Activated T-cell treated with anti-CD3 and anti-CD28 coated beads, Interleukin-2, amount 50 U/mL, for 4 hours (primary cell): ENCODE results near the gene DEFB118. TPM values are rescaled to one million over a fixed set of nuclear protein-coding genes. Genes with fewer than 3 reads are reported as not detected.

ENCODE experiments used
- ATAC-seq, 2 donors: fragments of 200-7000 bp; cut with Tn5 transposase; one replicate each; pipeline ENCODE4 v1.10.0; 2021
- DNase-seq: peaks from one replicate; pipeline ENCODE4 v3.0.0-alpha.2; 2020
- H3K27me3 Mint-ChIP-seq: one replicate; pipeline ENCODE4 v1.8.0; 2021; ENCODE audit warnings: low read depth, mixed read lengths
- H3K36me3 Mint-ChIP-seq: one replicate; pipeline ENCODE4 v1.8.0; 2022; ENCODE audit warnings: mixed read lengths; ENCODE audit not compliant: insufficient read depth
- H3K4me1 Mint-ChIP-seq: one replicate; pipeline ENCODE4 v1.8.0; 2021; ENCODE audit warnings: low read depth, mixed read lengths
- H3K4me3 Mint-ChIP-seq: one replicate; pipeline ENCODE4 v1.8.0; 2021; ENCODE audit warnings: mild to moderate bottlenecking, moderate library complexity, mixed read lengths
- H3K9me3 Mint-ChIP-seq: one replicate; pipeline ENCODE4 v1.8.0; 2021; ENCODE audit warnings: mixed read lengths
- total RNA-seq, 3 donors: library from RNA; stranded (reverse); gene quantifications; one replicate each; pipeline ENCODE4 v1.2.1, GENCODE V29; 2021

The DEFB118 gene
- total RNA-seq, 3 donors from 2014 or later, result not detected

DNA sequence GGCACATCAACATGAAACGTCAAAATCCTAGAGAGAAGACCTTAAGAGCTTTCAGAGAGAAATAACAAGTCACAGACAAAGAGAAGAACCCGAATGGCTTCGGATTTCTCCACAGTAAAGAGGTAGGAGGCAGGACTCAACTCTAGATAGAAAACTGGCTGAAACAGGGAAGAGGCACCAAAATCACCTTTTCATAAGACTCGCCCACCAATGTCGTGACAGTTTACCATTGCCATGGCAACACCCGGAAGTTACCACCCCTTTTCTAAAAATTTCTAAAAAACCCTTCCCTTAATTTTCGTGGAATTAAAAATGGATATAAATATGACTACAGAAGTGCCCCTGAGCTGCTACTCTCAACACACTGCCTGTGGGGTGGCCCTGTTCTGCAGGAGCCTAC is 49.9 kb downstream of the DEFB118 start:
- DNase-seq, result no peak
- H3K27me3 Mint-ChIP-seq, result peaks cover 15% of the 10 kb centered on the region
- no peaks in the 10 kb centered on the region for H3K9me3 Mint-ChIP-seq
- no peak for ATAC-seq
- no peak overlapping the region for H3K4me3 Mint-ChIP-seq
- no peaks in the 10 kb centered on the region for H3K36me3 Mint-ChIP-seq
- no peaks in the 10 kb centered on the region for H3K4me1 Mint-ChIP-seq

Other genes starting within 250 kb of the DEFB118 start
- gene DEFB115, start 110.9 kb upstream of the DEFB118 start, total RNA-seq, result not detected
- not detected for gene DEFB116, start 60.0 kb upstream of the DEFB118 start, total RNA-seq
- not detected for gene DEFB119, start 22.0 kb downstream of the DEFB118 start, total RNA-seq
- not detected for gene DEFB121, start 37.6 kb downstream of the DEFB118 start, total RNA-seq
- not detected for gene DEFB123, start 72.0 kb downstream of the DEFB118 start, total RNA-seq
- not detected for gene DEFB124, start 106.5 kb downstream of the DEFB118 start, total RNA-seq
- gene REM1, start 106.7 kb downstream of the DEFB118 start, total RNA-seq, result not detected
- gene HM13, start 145.8 kb downstream of the DEFB118 start, total RNA-seq, result 100 to 1,000 TPM; 191 to 210 (median 195) TPM
- 1 to 10 TPM; 1.4 to 1.6 (median 1.5) TPM for gene ID1, start 236.7 kb downstream of the DEFB118 start, total RNA-seq